SW480 (cell line): ENCODE data around the gene TRPC3.

Source experiments
- DNase-seq: peaks from one replicate; pipeline ENCODE4 v3.0.0-alpha.2; 2016; ENCODE audit warnings: low spot score

Gene TRPC3

DNA sequence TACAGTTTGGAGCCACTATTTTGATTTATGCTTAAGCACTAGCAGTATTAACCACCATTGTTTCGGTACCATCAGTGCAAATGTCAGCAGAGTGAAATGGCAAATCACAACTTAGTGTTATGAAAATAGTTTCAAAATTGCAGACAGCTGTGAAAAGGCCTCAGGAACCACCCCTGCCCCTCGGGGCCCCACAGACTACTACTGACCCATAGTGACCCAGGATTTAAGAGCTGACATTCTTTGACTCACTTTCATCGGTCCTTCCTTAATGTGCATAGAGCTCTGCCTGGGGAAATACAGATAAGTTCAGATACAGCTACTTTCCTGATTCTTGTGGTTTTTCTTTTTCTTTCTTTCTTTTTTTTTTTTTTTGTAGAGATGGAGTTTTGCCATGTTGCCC is 78.3 kb downstream of the TRPC3 start:
- no peak for DNase-seq

DNA sequence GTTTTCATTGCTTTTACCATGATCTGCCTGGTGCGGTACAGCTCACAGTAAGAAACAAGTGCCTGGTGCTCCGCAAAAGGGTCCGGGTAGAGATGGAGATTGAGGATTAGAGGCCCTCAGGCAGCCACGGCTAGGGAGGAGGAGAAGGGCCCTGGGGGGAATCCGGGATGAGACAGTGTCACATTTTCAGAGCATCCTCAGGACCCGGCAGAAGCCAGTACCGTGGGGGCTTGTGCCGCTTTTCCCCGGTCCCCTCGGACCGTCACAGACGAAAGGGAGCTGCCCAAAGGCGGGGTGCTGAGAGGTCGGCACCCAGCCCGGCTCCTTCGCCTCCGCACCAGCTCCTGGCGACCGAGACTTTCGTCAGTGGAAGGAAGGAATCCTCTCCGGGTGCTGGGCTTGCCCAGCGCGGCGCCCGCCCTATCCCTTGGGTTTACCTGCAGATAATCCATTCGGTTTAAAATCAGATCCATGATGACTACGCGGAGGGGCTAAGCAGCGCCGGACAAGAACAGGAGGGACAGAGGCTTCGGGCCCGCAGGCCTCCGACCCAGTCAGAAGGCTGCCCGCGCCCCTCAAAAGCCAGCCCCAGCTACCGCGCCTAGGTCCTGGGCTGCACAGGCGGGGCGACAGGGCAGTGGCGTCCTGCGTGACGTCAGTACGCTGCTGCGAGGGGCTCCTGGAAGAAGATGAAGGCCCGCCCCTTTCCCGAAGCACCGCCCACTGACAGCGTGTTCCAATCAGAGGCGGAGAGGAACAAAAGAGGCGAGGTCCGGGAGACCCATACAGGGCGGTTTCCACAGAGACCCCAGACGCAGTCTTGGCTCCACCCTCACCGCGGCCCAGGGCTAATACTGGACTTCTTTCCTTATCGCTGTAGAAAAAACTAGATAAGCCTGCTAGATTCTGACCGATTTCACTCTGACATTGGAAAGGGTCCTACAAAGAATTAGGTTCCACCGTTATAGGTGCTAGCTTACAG is 81.7 kb downstream of the TRPC3 start, which contains the start of gene BBS7:
BBS7 (minus strand) TSS at position 634 of the 982 bp plus-strand sequence; CDS start at position 473, 161 bp downstream.
- DNase-seq = peak; percentile 91

DNA sequence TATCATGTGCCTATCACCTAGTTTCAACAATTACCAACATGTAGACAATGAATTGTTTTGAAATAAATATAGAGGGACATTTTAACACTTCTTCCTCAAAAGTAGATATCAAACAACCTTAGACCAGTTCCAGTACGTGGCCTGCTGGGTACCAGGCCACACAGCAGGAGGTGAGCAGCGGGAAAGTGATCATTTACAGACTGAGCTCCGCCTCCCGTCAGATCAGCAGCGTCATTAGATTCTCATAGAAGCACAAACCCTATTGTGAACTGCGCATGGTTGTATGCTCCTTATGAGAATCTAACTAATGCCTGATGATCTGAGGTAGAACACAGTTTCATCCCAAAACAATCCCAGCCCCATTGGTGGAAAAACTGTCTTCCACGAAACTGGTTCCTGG is 88.1 kb downstream of the TRPC3 start:
- no peak for DNase-seq

DNA sequence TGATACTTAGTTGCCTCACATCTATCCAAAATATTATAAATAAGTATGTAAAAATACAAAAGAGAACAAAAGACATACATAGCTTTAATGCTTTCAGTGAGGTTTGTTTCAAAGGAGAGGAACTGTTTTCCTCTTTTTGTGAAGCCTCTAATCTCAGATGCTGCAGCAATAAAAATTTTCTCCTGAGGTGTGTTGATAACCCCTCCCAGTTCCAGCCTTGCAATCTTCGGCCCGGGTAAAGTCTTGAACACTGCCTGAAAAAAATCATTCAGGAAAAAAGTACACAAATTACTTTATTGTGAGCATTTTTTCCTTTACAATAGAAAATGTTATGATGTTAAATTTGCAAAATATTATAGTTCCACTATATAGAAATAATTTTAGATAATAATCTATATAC is 90.4 kb downstream of the TRPC3 start:
- DNase-seq = no peak

DNA sequence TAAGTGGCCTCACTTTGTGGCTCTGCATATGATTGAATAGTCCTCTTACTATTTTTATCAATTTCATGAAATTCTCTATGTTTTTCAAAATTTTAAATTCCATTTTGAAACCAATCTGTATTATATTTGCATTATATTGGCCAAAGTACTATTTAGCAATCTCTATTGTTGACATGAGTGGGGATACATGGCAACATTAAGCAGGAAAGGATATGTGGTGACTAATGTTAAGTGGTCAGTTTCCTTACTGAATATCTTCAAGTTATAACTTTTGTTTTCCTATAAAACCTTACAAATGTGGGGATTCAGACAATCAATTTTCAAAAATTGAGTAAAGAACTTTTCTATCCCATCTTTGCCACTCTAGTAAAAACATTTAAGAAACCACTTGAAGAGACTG is 91.7 kb downstream of the TRPC3 start:
- DNase-seq = no peak

DNA sequence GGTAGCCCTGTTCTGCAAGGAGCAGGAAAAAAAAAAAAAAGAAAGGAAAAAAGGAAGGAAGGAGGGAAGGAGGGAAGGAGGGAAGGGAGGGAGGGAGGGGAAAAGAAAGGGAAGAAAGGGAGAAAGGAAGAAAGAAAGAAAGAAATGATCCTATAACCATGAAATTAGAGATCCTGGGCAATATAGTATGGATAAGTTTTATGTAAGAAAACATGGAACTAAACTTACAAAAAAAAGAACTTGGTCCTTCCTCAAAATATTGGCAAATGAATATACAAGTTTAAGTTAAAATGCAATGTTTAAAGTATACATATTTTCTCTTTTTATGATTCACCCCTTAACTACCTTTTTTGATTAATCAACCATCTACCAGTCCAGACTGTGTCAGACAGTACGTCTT is 100.5 kb downstream of the TRPC3 start:
- DNase-seq = no peak

DNA sequence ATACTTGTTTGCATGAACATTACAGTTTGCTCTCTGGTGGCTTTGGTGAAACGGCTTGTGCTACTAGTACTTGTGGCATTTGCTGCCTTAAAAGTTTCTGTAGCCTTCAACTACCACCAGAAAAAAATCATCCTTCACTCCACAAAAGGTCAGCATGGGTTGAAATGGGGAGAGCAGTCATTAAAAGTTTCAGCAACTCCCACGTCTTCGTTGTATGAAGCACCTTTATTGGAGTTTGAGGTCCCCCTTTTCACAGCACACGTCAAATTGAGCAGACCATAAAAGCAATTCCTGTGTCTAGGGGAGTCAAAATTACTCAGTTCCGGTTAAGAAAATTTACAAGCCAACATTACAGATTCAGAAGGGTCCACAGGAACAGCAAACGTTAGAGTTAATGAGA is 105.2 kb downstream of the TRPC3 start:
- no peak for DNase-seq

DNA sequence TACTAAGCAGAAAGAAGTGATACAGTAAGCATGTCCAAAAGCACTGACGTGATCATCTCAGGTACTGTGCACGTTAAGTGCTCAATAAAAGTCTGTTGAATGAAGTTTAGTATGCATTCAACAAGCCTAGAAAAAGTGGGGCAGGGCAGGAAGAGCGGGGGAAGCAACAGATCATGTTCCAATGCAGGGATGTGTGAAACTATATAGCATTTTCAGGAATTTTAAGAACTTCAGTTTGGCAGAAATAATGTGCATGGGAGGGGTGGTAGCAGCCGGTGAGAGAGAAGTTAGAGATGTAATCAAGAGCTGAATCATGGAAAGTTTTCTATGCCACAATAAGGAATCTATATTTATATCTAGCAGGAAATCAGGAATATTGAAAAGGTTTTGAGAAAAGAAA is 109.0 kb downstream of the TRPC3 start:
- DNase-seq = no peak

DNA sequence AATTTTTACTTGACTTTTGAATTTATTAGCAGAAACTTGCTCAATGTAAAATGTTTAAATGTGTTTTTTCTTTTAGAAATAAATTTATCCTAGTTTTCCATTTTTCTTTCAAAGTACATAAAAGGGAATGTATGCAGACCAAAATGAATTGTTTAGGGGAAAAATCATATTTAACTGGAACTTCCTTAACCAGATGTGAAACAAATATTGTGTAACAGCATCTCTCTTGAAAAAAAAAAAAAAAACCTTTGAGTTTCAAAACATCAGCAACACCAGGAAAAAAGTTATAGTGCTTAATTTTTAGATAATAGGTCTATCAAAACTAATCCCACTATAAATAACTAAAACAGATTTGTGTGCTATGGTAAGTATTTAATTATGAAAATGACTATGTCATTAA is 113.7 kb downstream of the TRPC3 start:
- no peak for DNase-seq

DNA sequence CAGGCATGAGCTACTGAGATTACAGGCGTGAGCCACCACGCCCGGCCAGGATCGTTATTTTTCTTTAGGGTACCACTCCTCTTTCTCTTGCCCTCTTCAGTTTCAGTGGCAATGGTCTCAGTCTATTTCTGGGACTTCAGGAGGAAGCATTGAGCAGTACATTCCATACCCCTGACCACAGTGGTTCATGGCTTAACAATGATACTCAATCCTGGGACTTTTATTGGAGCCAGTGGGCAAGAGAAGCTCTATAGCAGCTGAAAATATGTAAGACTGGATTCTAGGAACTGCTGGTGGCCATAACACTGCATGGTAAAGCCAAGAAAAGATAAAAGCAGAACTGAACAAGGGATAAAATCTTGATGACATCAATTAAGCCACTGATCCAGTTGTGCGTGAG is 122.3 kb downstream of the TRPC3 start:
- DNase-seq = no peak
